ENCODE results near the gene PTPRA. TPM values are rescaled to one million over a fixed set of nuclear protein-coding genes. Genes with fewer than 3 reads are reported as not detected.

Gene PTPRA
- total and polyA plus RNA-seq, 9 of the 15 experiments (the other 6 are each of a cell fraction or from before 2014, with no cell fraction given), result 3.4 to 80.5 (median 28.0) TPM

DNA sequence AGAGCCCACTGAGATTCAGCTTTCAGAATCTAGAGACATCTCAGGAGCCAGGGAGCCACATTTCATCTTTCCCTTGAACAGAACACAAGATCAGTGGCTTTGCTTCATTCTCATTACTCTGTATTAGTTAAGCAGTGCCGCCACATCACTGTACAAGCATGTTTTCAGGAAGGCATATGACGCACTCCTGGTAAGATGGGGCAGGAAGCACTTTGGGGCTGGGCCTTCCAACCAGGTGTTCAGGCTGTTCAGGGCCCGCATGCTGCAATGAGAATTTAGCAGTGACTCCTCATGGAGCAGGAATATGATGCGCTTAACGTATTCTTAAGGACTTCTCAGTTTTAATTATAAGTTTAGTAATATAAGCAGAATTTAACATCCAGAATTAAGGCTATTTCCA is 140.5 kb downstream of the PTPRA start:
- 90% methylated on average over 5 of the region's 5 CpGs for WGBS (ENCODE audit: insufficient coverage, low coverage, missing lambda C conversion rate)
- BruUV-seq (replicated peaks), result no TSS peak
- no peaks in the 10 kb centered on the region for H3K9me1 ChIP-seq (ENCODE audit: control insufficient read depth, insufficient read depth, low read length)
- FAIRE-seq, result no peak
- no peak overlapping the region for H2AFZ ChIP-seq (ENCODE audit: low read depth, low read length)
- H3K9me3 ChIP-seq (replicated peaks; ENCODE audit: control insufficient read depth, insufficient read depth, low read depth, low read length), result no peaks in the 10 kb centered on the region
- no peaks in the 10 kb centered on the region; the same call in 1 of the 2 replicates for H4K20me1 ChIP-seq (replicated peaks; ENCODE audit: control insufficient read depth, insufficient read depth, low read length)
- no peaks in the 10 kb centered on the region for H3K27me3 ChIP-seq (ENCODE audit: control insufficient read depth in 2 of 2, insufficient read depth in 2 of 2, low read length in 2 of 2)
- no peak overlapping the region for H3K9ac ChIP-seq (ENCODE audit: insufficient read depth in 1 of 2, low read depth in 2 of 2, low read length in 2 of 2)
- CTCF ChIA-PET (ENCODE audit: low intra/inter-chr PET ratio), result no interaction called here
- intact Hi-C loops (cut with micrococcal nuclease), result no loop called here
- no peaks in the 10 kb centered on the region for H3K79me2 ChIP-seq (ENCODE audit: control insufficient read depth, insufficient read depth, low read length)
- H3K36me3 ChIP-seq (ENCODE audit: control insufficient read depth, insufficient read depth, low read length), result peaks cover 39% of the 10 kb centered on the region
- no peak overlapping the region for H3K27ac ChIP-seq (ENCODE audit: extremely low read depth, low read depth, low read length)
- no peak overlapping the region for H3K4me2 ChIP-seq (ENCODE audit: insufficient read depth, low read length)
- POLR2A ChIA-PET, result interaction anchor here (0.6 kb wide), 1 partner anchor 147 kb away, joined by 3 read pairs; no protein-coding TSS in a partner anchor
- in situ Hi-C loops (cut with MboI), result no loop called here
- no peak for ATAC-seq
- H3K4me3 ChIP-seq, result no peak overlapping the region
- TF ChIP-seq PRMT5 (CRISPR knock-in tag; IDR thresholded peaks at IDR 0.05), result no peak
- TF ChIP-seq NFYB (IDR thresholded peaks at IDR 0.05; ENCODE audit: extremely low read depth, insufficient read length), result no peak
- TF ChIP-seq, protein P1, sequence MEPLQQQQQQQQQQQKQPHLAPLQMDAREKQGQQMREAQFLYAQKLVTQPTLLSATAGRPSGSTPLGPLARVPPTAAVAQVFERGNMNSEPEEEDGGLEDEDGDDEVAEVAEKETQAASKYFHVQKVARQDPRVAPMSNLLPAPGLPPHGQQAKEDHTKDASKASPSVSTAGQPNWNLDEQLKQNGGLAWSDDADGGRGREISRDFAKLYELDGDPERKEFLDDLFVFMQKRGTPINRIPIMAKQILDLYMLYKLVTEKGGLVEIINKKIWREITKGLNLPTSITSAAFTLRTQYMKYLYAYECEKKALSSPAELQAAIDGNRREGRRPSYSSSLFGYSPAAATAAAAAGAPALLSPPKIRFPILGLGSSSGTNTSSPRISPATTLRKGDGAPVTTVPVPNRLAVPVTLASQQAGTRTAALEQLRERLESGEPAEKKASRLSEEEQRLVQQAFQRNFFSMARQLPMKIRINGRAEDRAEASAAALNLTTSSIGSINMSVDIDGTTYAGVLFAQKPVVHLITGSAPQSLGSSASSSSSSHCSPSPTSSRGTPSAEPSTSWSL (CRISPR knock-in tag; IDR thresholded peaks at IDR 0.05; ENCODE audit: borderline replicate concordance), result no peak
- no peak for TF ChIP-seq ZNF76 (CRISPR knock-in tag; IDR thresholded peaks at IDR 0.05; ENCODE audit: borderline replicate concordance)
- TF ChIP-seq, protein P2, sequence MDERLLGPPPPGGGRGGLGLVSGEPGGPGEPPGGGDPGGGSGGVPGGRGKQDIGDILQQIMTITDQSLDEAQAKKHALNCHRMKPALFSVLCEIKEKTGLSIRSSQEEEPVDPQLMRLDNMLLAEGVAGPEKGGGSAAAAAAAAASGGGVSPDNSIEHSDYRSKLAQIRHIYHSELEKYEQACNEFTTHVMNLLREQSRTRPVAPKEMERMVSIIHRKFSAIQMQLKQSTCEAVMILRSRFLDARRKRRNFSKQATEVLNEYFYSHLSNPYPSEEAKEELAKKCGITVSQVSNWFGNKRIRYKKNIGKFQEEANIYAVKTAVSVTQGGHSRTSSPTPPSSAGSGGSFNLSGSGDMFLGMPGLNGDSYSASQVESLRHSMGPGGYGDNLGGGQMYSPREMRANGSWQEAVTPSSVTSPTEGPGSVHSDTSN (CRISPR knock-in tag; IDR thresholded peaks at IDR 0.05; ENCODE audit: low read depth), result no peak
- TF ChIP-seq, protein P2 (tag; conservative IDR thresholded peaks at IDR 0.05; ENCODE audit: low read depth), result no peak
- TF ChIP-seq MTA1 (IDR thresholded peaks at IDR 0.05; ENCODE audit: borderline replicate concordance), result no peak
- TF ChIP-seq DDX20 (tag; IDR thresholded peaks at IDR 0.05; ENCODE audit: low read depth), result no peak
- TF ChIP-seq, protein P3, sequence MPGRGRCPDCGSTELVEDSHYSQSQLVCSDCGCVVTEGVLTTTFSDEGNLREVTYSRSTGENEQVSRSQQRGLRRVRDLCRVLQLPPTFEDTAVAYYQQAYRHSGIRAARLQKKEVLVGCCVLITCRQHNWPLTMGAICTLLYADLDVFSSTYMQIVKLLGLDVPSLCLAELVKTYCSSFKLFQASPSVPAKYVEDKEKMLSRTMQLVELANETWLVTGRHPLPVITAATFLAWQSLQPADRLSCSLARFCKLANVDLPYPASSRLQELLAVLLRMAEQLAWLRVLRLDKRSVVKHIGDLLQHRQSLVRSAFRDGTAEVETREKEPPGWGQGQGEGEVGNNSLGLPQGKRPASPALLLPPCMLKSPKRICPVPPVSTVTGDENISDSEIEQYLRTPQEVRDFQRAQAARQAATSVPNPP (IDR thresholded peaks at IDR 0.05; ENCODE audit: borderline replicate concordance, insufficient read depth, insufficient read length), result no peak
- no peak for DNase-seq (ENCODE audit: extremely low read depth in 1 of 4, low spot score in 3 of 4)
- H3K4me1 ChIP-seq (replicated peaks in 1 of 2; ENCODE audit: control insufficient read depth in 2 of 2, insufficient read depth in 2 of 2, low read length in 2 of 2), result no peaks in the 10 kb centered on the region

Data from K562 (cell line).